ENCODE measurements around the gene LCP2.

DNA sequence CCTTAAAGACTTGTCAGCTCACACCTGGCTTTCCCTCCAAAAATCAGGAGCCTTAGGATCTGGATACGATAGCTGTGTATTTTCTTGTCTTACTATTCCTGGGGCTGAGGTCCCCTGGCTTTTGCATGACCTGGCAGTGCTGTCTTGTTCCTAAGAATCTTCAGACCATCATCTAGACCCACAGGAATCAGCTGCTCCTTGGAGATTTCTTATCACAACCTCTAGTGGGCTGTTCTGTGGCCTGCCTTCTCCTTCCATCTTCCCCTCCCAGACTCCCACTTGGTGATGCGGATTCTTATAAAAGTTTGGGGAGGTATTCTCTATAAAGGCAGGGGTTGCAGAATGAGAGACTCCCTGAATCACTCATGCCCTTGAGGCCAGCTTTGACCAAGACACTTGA is 21.4 kb downstream of the LCP2 start:
- TF ChIP-seq FOS (IDR thresholded peaks at IDR 0.05; ENCODE audit: low read depth, low read length), result no peak
- TF ChIP-seq CTCF (conservative IDR thresholded peaks at IDR 0.05; ENCODE audit: low read depth, low read length), result no peak
- TF ChIP-seq BHLHE40 (IDR thresholded peaks at IDR 0.05; ENCODE audit: low read depth, low read length), result no peak
- TF ChIP-seq POLR2A (IDR thresholded peaks at IDR 0.05; ENCODE audit: low read depth, low read length), result no peak
- TF ChIP-seq ELK1 (IDR thresholded peaks at IDR 0.05; ENCODE audit: borderline replicate concordance, low read depth, low read length), result no peak
- no peak for TF ChIP-seq CEBPB (IDR thresholded peaks at IDR 0.05; ENCODE audit: low read depth, low read length)
- no peak for TF ChIP-seq MAFK (IDR thresholded peaks at IDR 0.05; ENCODE audit: low read depth, low read length)
- TF ChIP-seq RFX5 (IDR thresholded peaks at IDR 0.05; ENCODE audit: low read depth, low read length), result no peak
